Stimulated activated naive CD8-positive, alpha-beta T cell treated with anti-CD3 and anti-CD28 coated beads, Interleukin-15, Interleukin-2, amounts not matched to agents 100 U/mL and 50 U/mL, for 24 hours (primary cell): ENCODE measurements around the gene COG4.

Source experiments
- ATAC-seq: fragments of 150-1000 bp; cut with Tn5 transposase; one replicate; pipeline ENCODE4 v1.10.0; 2021
- DNase-seq: peaks from one replicate; pipeline ENCODE4 v3.0.0; 2021

COG4 gene

GRCh38 chr16:70478912-70479341 is 44.4 kb downstream of the COG4 start:
- ATAC-seq (no peak), DNase-seq (no peak)

GRCh38 chr16:70478169-70478568 is 45.2 kb downstream of the COG4 start:
- ATAC-seq = no peak
- no peak for DNase-seq

DNA sequence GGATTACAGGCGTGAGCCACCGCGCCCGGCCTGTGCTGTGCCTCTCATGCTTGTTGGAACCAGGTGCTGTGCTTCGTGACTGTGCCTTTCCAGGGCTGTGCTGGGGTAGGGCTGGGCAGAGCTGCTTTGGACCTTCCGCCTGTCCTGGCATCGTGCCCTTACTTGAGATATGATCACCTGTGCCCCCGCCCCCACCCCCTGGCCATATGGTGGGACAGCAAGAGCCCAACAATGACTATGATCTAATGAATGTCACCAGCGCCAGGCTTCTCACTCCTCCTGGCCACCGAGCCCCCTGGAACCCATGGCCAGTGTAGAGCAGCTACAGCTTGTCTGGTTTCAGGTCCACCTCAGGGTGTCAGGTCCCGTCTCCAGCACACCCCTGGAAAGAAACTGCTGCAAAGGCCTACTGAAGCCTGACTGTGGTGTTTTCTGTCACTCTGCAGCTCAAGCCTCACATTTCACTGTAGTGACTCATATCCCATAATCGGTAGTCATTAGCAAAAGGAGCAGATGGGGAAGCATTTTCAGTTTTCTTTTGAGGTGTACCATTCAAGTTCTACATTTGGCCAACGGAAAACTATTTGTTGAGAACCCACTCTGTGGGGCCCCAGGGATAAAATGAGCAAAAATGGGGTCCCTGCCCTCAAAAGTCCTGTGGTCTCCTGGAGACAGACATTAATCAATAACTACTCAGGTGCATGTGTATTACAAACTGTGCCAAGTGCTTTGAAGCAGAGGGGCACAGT is 46.9 kb downstream of the COG4 start:
- DNase-seq (peak; percentile 57), ATAC-seq (peak; percentile 95)

- no peak for ATAC-seq
- no peak for DNase-seq
Measured at GRCh38 chr16:70475054-70475871, 48.1 kb downstream of the COG4 start.

- DNase-seq (no peak), ATAC-seq (no peak)
Measured at GRCh38 chr16:70474320-70475053, 48.9 kb downstream of the COG4 start.

GRCh38 chr16:70473446-70474319 is 49.7 kb downstream of the COG4 start:
- ATAC-seq = no peak

DNA sequence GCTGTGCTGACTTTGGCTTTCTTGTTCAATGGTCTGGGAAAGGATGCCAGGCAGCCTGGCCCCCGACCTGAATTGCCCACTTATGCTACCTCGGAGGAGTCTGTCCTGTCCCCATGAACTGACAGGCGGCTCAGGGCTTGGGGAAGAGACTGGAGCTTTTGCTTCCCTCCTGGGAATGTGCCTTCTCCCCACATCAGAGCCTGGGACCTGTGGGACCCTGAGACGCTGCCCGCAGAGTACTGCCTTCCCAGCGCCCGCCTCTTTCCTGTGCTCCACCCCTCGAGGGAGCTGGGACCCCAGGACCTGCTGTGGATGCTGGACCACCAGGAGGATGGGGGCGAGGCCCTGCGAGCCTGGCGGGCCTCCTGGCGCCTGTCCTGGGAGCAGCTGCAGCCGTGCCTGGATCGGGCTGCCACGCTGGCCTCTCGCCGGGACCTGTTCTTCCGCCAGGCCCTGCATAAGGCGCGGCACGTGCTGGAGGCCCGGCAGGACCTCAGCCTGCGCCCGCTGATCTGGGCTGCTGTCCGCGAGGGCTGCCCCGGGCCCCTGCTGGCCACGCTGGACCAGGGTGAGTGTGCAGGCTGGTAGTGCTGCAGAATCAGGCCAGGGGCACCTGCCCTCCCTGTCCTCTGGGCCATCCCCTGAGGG is 50.4 kb downstream of the COG4 start:
- no peak for ATAC-seq
- DNase-seq = no peak

More at GRCh38 chr16:70473446-70474319, 49.7 kb downstream of the COG4 start:
- no peak for DNase-seq

DNA sequence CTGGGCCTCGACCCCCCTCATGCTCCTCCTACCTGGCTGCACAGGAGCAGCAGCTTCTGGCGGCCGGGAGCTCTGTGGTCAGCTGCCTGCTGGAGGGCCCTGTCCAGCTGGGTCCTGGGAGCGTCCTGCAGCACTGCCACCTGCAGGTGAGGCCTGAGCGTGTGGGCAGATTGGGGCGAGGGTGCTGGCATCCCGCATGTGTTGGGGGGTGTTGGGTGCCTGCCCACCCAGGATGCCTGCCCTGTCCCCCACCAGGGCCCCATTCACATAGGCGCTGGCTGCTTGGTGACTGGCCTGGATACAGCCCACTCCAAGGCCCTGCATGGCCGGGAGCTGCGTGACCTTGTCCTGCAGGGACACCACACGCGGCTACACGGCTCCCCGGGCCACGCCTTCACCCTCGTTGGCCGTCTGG is 52.4 kb downstream of the COG4 start:
- DNase-seq (no peak), ATAC-seq (no peak)

DNA sequence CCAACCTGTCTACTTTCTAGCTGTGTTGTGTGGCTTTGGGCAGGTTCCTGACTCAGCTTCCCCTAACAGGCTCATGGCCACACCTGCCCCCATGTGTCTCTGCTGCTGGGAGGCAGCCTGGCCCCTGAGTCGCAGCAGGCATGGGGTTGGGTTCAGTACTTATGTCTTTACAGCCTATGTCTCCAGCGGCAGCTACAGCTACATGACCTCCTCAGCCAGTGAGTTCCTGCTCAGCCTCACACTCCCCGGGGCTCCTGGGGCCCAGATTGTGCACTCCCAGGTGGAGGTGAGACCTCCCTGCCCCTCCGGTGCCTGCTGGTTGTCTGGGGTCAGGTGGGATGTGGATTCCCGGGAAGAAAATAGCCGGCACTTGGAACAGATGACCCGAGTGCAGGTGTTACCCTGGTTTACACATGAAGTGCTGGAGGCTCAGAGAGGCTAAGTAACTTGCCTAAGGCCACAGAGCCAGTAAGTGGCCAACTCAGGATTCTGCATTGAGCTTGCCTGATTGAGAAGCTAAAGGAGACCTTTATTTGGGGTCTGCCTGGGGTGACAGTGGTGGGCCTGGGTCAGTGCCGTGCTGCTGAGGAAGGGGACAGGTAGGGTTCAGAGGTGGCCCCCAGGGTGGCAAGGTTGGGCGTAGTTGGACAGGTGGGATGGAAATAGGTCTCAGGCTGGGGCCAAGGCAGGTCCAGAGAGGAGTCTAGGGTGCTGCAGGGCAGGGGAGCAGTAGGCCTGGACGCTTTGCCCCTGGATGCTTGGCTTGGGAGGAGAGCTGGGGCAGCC is 53.0 kb downstream of the COG4 start:
- DNase-seq (no peak), ATAC-seq (no peak)

DNA sequence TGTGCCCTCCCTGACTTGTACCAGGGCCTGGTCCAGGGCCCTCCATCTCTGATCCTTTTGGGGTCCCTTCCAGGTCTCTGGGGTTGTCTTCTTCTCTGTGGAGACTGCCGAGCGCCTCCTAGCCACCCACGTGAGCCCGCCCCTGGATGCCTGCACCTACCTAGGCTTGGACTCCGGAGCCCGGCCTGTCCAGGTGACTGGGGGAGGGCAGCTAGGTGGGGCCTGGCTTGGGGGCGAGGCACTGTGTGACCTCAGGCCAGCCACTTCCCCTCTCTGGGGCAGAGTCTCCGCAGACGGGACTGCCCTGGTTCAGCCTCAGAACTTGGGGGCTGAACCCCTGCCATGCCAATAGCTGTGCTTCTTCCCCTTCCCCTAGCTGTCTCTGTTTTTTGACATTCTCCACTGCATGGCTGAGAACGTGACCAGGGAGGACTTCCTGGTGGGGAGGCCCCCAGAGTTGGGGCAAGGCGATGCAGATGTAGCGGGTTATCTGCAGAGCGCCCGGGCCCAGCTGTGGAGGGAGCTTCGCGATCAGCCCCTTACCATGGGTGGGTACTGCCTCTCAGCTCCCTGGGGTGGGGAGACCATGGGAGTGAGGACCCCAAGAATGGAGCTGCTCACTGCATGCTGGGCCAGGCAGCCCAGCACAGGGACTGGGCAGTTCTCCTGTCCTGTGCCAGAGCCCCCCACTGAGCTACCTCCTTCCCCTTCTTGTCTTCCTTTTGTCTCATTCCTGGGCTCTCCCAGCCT is 54.4 kb downstream of the COG4 start:
- DNase-seq = no peak
- no peak for ATAC-seq

- ATAC-seq = no peak
- no peak for DNase-seq
Measured at GRCh38 chr16:70467608-70468007, 55.7 kb downstream of the COG4 start.

DNA sequence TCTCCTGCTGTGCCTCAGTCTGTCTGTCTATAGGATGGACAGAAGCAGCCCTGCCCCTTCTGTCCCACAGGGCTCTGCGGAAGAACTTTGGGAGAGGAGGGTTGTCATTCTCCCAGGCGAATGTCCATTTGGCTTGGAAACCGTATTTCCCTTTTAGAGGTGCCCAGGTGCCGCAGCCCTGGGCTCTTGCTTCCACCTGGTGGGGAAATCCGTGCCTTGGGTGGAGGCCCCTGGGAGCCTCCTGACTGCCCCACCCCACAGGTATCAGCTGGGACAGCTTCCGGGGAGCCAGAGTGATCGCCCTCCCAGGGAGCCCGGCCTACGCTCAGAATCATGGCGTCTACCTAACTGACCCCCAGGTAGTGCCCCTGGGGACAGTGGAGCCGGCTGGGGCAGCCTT is 56.2 kb downstream of the COG4 start:
- ATAC-seq (no peak), DNase-seq (no peak)

DNA sequence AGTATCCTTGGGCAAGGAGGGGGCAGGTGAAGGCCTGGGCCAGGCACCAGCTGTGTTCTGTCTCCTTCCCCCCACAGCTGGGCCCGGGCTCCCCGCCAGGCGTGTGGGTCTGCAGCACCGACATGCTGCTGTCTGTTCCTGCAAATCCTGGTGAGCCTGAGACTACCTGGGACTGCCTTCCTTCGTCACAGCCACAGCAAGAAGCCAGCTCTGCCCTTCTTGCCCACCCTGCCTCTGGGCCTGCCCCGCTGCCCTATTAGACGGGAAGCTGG is 56.6 kb downstream of the COG4 start:
- DNase-seq (no peak), ATAC-seq (no peak)

- no peak for ATAC-seq
- DNase-seq = no peak
Measured at GRCh38 chr16:70465999-70466804, 57.2 kb downstream of the COG4 start.

GRCh38 chr16:70463235-70463634 is 60.1 kb downstream of the COG4 start:
- DNase-seq = no peak
- ATAC-seq = no peak

- DNase-seq (no peak), ATAC-seq (peak; percentile 19)
Measured at GRCh38 chr16:70460737-70461261, 62.6 kb downstream of the COG4 start.

DNA sequence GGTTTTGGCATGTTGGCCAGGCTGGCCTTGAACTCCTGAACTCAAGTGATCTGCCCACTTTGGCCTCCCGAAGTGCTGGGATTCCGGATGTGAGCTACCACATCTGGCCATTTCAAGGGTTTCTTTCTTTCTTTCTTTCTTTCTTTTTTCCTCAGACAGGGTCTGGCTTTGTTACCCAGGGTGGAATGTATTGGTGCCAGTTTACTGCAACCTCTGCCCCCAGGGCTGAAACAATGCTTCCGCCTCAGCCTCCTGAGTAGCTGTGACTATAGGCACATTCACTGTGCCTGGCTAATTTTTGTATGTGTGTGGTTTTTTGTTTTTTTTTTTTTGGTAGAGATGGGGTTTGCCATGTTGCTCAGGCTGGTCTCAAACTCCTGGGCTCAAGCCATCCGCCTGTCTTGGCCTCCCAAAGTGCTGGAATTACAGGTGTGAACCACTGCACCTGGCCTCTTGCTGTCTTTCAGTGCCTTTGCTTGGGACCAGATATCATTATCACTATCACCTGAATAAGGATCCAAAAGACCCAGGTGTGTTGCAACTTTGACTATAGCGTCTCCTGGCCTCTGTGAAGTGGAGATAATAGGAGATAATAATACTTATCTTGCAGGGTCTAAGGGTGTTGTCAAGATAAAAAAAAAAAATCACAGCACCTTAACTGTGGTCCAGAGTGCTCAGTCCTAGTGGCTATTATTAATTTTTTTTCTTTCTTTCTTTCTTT is 65.7 kb downstream of the COG4 start:
- DNase-seq = no peak
- no peak for ATAC-seq

- no peak for ATAC-seq
- DNase-seq = no peak
Measured at GRCh38 chr16:70455910-70456309, 67.4 kb downstream of the COG4 start.
